WERI-Rb-1 (cell line): Measurements from ENCODE around the gene CBX1.
"Not testable (repeated sequence)": the region's sequence is repeated elsewhere in the genome, so short reads cannot be mapped to it uniquely, and the experiment has no call there.

Experiments
- DNase-seq: peaks from one replicate; pipeline ENCODE4 v3.0.0-alpha.2; 2020
- H3K27ac ChIP-seq: fragments of 250-450 bp; sonication (Bioruptor Pico); 2 replicates; pipeline ENCODE4 v1.5.1; 2020; ENCODE audit warnings: mild to moderate bottlenecking, moderate library complexity
- H3K27me3 ChIP-seq: fragments of 250-450 bp; sonication (Bioruptor Pico); 2 replicates; pipeline ENCODE4 v1.5.1; 2021; ENCODE audit warnings: mild to moderate bottlenecking, low read depth, moderate library complexity; ENCODE audit not compliant: insufficient read depth, severe bottlenecking
- H3K36me3 ChIP-seq: fragments of 250-450 bp; sonication (Bioruptor Pico); 2 replicates; pipeline ENCODE4 v1.5.1; 2020; ENCODE audit warnings: mild to moderate bottlenecking, moderate library complexity
- H3K4me3 ChIP-seq: 2 replicates; pipeline ENCODE4 v1.5.1; 2011; ENCODE audit warnings: low read depth, mild to moderate bottlenecking, control low read depth, low read length
- H3K9me3 ChIP-seq: fragments of 250-450 bp; sonication (Bioruptor Pico); 2 replicates; pipeline ENCODE4 v1.5.1; 2021; ENCODE audit warnings: mild to moderate bottlenecking, moderate library complexity; ENCODE audit not compliant: severe bottlenecking
- TF ChIP-seq, protein P1 (sequence below): IDR thresholded peaks from 2 replicates; pipeline ENCODE4 v1.5.1; 2011; ENCODE audit warnings: low read depth, mild to moderate bottlenecking, control low read depth, inconsistent platforms, low read length

CBX1 gene

DNA sequence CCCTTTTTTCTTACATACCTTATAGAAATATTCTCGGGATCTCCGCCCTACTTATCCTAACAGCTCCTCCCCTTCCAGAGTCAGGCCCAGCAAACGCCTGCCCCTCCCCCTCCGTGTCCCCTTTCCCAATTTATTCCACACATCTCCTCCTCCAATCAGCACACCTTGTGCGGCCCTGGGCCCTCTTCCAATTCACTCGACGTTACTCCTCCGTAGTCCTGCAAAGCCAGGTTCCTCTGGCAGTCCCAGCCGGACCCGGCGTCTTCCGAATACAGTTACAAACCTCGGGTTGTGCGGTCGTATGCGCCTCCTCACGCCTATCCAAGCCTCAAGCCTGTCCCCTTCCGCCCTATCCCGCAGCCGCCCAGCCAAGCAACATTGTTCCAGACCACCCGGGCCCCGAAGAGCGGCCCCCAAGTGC lies 677 bp downstream of the CBX1 start:
- TF ChIP-seq, protein P1, sequence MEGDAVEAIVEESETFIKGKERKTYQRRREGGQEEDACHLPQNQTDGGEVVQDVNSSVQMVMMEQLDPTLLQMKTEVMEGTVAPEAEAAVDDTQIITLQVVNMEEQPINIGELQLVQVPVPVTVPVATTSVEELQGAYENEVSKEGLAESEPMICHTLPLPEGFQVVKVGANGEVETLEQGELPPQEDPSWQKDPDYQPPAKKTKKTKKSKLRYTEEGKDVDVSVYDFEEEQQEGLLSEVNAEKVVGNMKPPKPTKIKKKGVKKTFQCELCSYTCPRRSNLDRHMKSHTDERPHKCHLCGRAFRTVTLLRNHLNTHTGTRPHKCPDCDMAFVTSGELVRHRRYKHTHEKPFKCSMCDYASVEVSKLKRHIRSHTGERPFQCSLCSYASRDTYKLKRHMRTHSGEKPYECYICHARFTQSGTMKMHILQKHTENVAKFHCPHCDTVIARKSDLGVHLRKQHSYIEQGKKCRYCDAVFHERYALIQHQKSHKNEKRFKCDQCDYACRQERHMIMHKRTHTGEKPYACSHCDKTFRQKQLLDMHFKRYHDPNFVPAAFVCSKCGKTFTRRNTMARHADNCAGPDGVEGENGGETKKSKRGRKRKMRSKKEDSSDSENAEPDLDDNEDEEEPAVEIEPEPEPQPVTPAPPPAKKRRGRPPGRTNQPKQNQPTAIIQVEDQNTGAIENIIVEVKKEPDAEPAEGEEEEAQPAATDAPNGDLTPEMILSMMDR = no peak
- DNase-seq = peak; percentile 75

DNA sequence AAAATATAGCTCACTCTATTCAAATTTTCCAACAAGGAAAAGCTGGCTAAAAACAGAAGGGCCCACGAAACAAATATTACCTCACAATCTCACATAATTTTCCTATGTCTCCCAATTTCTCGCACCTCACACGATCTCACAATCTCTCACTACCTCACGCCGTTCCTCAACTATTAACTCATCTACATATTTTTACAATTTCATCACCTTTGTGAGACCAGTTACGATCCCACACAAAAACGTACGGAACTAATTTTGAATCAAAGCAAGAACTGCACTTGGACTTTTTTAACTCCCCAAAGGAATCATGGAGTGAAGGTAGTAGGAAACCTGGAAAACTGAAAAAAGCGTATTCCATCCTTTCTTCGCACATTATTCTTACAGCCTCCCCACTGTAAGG lies 1.1 kb downstream of the CBX1 start:
- DNase-seq = no peak
- H3K36me3 ChIP-seq = peaks cover 14% of the 10 kb centered on the region
- H3K9me3 ChIP-seq = peaks cover 5% of the 10 kb centered on the region
- H3K27me3 ChIP-seq = no peaks in the 10 kb centered on the region
- peak overlapping the region; percentile 63 for H3K4me3 ChIP-seq
- peak overlapping the region; percentile 91 for H3K27ac ChIP-seq
- TF ChIP-seq, protein P1 = no peak

More for the DNA sequence above, 677 bp downstream of the CBX1 start:
- Histone ChIP-seq H3K4me3 (peak overlapping the region; percentile 63), H3K27me3 (no peaks in the 10 kb centered on the region), H3K9me3 (peaks cover 5% of the 10 kb centered on the region), H3K36me3 (peaks cover 10% of the 10 kb centered on the region), H3K27ac (peak overlapping the region; percentile 91)

DNA sequence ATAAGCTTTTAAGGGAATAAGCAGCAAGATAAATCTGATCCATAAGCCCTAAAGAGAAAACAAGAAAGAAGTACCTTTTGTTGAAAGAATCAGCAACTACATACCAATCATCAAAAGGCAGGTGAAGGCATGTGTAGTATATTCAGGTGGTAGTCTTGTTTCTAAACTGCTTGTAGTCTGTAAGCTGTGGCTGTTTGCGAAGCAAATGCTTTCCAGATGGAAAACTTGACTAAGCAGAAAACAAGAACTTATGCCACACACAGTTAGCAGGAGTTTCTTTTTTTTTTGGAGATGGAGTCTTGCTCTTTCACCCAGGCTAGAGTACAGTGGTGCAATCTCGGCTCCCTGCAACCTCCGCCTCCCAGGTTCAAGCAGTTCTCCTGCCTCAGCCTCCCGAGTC lies 5.7 kb downstream of the CBX1 start:
- Histone ChIP-seq H3K27me3 (no peaks in the 10 kb centered on the region), H3K4me3 (no peak overlapping the region), H3K36me3 (peaks cover 29% of the 10 kb centered on the region), H3K27ac (no peak overlapping the region), H3K9me3 (no peaks in the 10 kb centered on the region)
- DNase-seq = no peak
- TF ChIP-seq, protein P1 = no peak

DNA sequence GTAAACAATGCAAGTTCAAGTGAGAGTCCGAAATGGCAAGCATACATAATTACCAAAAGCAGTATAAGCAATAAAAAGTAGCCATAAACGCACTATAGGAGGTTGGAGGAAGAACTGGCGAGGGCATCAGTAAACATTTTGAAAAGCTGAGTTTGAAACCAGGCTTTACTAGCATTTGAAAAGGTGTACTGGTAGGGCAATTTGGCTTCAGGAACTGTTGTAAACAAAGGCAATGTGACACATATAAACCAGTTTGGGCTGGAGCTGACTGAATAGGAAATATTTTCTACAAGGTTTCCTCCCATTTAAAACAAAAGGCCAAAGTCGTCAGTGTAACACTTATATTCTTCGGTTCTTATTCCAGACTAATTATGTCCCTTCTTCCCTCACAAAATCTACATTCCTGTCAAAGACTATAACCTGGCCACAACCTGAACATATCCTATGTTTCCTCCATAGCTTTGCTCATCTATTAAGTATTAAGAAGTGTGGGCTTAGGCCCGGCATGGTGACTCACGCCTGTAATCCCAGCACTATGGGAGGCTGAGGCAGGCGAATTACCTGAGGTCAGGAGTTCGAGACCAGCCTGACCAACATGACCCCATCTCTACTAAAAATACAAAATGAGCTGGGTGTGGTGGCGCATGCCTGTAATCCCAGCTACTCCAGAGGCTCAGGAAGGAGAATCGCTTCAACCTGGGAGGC lies 7.8 kb downstream of the CBX1 start:
- no peaks in the 10 kb centered on the region for H3K9me3 ChIP-seq
- H3K27me3 ChIP-seq = no peaks in the 10 kb centered on the region
- H3K4me3 ChIP-seq = no peak overlapping the region
- peaks cover 25% of the 10 kb centered on the region for H3K36me3 ChIP-seq
- DNase-seq = no peak
- H3K27ac ChIP-seq = no peak overlapping the region
- TF ChIP-seq, protein P1 = no peak

DNA sequence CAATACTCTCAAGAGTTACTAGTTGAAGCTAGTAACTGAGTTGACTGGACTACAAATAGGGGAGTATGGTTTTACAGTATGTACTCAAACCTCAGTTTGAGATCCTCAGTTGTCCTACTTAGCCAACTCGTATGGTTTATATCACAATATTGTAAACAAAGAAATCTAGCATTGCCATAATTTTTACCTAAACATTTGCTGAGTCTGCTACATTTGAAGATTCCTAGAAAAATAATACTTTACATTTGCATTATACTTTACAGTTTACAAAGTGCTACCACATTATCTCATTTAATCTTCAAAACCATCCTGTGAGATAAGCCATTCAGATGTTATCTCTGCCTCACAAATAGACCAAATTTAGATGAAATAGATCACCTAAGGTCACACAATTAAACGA lies 16.3 kb downstream of the CBX1 start:
- DNase-seq = no peak
- Histone ChIP-seq H3K27me3 (no peaks in the 10 kb centered on the region), H3K27ac (no peak overlapping the region), H3K36me3 (peaks cover 11% of the 10 kb centered on the region), H3K9me3 (no peaks in the 10 kb centered on the region), H3K4me3 (no peak overlapping the region)
- TF ChIP-seq, protein P1 = no peak

DNA sequence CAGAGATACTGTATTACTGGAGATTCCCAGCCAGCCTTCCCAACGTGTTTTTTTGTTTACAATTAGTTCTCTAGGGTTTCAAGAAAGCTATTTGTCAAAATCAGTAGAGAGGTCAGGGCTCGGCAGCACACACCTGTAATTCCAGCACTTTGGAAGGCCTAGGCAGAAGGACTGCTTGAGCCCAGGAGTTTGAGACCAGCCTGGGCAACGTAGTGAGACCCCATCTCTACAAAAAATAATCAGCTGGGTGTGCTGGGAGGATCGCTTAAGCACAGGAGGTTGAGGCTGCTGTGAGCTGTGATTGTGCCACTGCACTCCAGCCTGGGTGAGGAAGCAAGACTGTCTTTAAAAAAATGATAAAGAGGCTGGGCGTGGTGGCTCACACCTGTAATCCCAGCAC lies 19.4 kb downstream of the CBX1 start:
- no peaks in the 10 kb centered on the region for H3K27me3 ChIP-seq
- no peak for DNase-seq
- H3K27ac ChIP-seq = 0 out of 2 replicates have a peak overlapping the region, but pooled peaks have one; percentile 28
- peaks cover 13% of the 10 kb centered on the region for H3K36me3 ChIP-seq
- H3K4me3 ChIP-seq = no peak overlapping the region
- no peaks in the 10 kb centered on the region for H3K9me3 ChIP-seq
- TF ChIP-seq, protein P1 = no peak

DNA sequence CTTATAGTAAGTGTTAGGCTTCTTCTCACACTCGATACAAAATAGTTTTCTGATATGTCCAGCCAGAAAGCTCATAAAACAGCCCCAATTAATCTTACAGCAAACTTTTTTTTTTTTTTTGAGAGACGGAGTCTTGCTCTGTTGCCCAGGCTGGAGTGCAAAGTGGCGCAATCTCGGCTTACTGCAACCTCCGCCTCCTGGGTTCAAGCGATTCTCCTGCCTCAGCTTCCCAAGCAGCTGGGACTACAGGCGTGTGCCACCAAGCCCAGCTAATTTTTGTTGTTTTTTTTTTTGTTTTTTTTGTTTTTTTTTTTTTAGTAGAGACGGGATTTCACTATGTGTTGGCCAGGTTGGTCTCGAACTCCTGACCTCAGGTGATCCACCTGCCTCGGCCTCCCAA lies 24.1 kb downstream of the CBX1 start:
- H3K9me3 ChIP-seq = not testable (repeated sequence)
- peaks cover 45% of the 10 kb centered on the region for H3K36me3 ChIP-seq

More for the DNA sequence above, 24.1 kb downstream of the CBX1 start:
- DNase-seq, H3K27ac ChIP-seq, H3K4me3 ChIP-seq, H3K27me3 ChIP-seq: not testable (repeated sequence)
